ENCODE measurements around the gene SPAG5. TPM values are rescaled to one million over a fixed set of nuclear protein-coding genes. Genes with fewer than 3 reads are reported as not detected.

SPAG5 gene
- total and polyA plus RNA-seq, 2 experiments from 2014 or later: 27.0 to 52.7 TPM

DNA sequence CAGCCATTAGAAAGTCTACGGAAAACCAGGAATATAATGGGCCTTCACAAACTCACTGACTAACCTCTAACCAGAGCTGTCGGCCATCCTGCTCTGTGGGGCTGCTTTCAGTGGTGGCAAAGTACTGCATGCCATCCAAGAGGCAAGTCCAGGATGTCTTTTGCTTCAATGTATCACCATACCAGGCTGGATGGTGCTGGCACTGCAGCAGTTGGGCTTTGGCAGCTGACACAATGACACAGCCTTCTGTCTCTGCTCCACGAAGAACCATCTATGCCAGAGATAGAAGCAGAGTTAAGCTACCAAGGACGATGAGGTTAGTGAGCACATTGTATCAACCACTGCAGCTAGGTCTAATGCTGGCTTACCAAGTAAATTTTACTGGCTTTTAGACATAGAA lies 24.9 kb upstream of the SPAG5 start:
- Histone ChIP-seq H3K36me3 (peaks cover 57% of the 10 kb centered on the region), H3K27ac (no peak overlapping the region), H3K4me3 (no peak overlapping the region), H3K27me3 (no peaks in the 10 kb centered on the region), H3K9me3 (ENCODE audit: low read depth) (no peaks in the 10 kb centered on the region), H3K4me1 (ENCODE audit: low read depth) (no peaks in the 10 kb centered on the region)
- no peak for TF ChIP-seq CTCF (IDR thresholded peaks at IDR 0.05; ENCODE audit: low read depth, low read length)
- DNase-seq (ENCODE audit: low read depth in 1 of 2, low spot score in 1 of 2): no peak

GRCh38 chr17:28622186-28622585 lies 23.4 kb upstream of the SPAG5 start:
- Histone ChIP-seq H3K4me3 (no peak overlapping the region), H3K4me1 (ENCODE audit: low read depth) (no peaks in the 10 kb centered on the region), H3K9me3 (ENCODE audit: low read depth) (no peaks in the 10 kb centered on the region), H3K36me3 (peaks cover 71% of the 10 kb centered on the region), H3K27me3 (no peaks in the 10 kb centered on the region), H3K27ac (no peak overlapping the region)
- DNase-seq (ENCODE audit: low read depth in 1 of 2, low spot score in 1 of 2): no peak
- no peak for TF ChIP-seq CTCF (IDR thresholded peaks at IDR 0.05; ENCODE audit: low read depth, low read length)

- Histone ChIP-seq H3K27me3 (no peaks in the 10 kb centered on the region), H3K9me3 (ENCODE audit: low read depth) (no peaks in the 10 kb centered on the region), H3K27ac (no peak overlapping the region), H3K4me1 (ENCODE audit: low read depth) (no peaks in the 10 kb centered on the region), H3K36me3 (peaks cover 87% of the 10 kb centered on the region), H3K4me3 (no peak overlapping the region)
- no peak for TF ChIP-seq CTCF (IDR thresholded peaks at IDR 0.05; ENCODE audit: low read depth, low read length)
- no peak for DNase-seq (ENCODE audit: low read depth in 1 of 2, low spot score in 1 of 2)
Observed at GRCh38 chr17:28620010-28620409, 21.2 kb upstream of the SPAG5 start.

DNA sequence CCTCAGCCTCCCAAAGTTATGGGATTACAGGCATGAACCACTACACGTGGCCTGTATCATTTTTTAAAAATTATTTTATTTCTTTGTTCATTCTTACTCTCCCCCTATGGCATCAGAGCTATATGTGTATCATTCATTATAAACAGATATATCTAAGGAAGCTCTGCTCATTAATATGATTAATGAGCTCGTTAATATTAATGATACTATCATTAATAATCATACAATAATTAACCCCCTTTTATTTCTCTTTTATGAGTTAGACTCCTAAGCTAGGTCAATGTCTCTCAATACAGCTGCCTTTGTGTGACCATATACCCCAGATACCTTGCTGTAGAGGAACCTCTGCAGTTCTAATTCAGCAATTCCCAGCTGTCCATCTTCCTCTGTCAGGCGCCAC lies 19.6 kb upstream of the SPAG5 start:
- Histone ChIP-seq H3K4me1 (ENCODE audit: low read depth) (no peaks in the 10 kb centered on the region), H3K4me3 (no peak overlapping the region), H3K9me3 (ENCODE audit: low read depth) (no peaks in the 10 kb centered on the region), H3K27ac (no peak overlapping the region), H3K36me3 (peaks cover 88% of the 10 kb centered on the region), H3K27me3 (no peaks in the 10 kb centered on the region)
- no peak for TF ChIP-seq CTCF (IDR thresholded peaks at IDR 0.05; ENCODE audit: low read depth, low read length)
- DNase-seq (ENCODE audit: low read depth in 1 of 2, low spot score in 1 of 2): no peak

GRCh38 chr17:28616281-28616680 lies 17.5 kb upstream of the SPAG5 start:
- H3K9me3 ChIP-seq (ENCODE audit: low read depth): no peaks in the 10 kb centered on the region
- DNase-seq (ENCODE audit: low read depth in 1 of 2, low spot score in 1 of 2): no peak
- H3K27me3 ChIP-seq: no peaks in the 10 kb centered on the region
- no peak overlapping the region for H3K4me3 ChIP-seq
- no peak for TF ChIP-seq CTCF (IDR thresholded peaks at IDR 0.05; ENCODE audit: low read depth, low read length)
- peaks cover 67% of the 10 kb centered on the region for H3K36me3 ChIP-seq
- no peak overlapping the region for H3K27ac ChIP-seq
- H3K4me1 ChIP-seq (ENCODE audit: low read depth): no peaks in the 10 kb centered on the region
